GM19043 (cell line): ENCODE data around the gene CD244.
"Not testable (repeated sequence)": the region's sequence is repeated elsewhere in the genome, so short reads cannot be mapped to it uniquely, and the experiment has no call there.

Experiments
- ATAC-seq: cut with Tn5 transposase; IDR thresholded peaks from one replicate; pipeline ENCODE4 v1.9.1; 2021; ENCODE audit warnings: low read depth; ENCODE audit not compliant: unreplicated experiment

CD244 gene, protein sequence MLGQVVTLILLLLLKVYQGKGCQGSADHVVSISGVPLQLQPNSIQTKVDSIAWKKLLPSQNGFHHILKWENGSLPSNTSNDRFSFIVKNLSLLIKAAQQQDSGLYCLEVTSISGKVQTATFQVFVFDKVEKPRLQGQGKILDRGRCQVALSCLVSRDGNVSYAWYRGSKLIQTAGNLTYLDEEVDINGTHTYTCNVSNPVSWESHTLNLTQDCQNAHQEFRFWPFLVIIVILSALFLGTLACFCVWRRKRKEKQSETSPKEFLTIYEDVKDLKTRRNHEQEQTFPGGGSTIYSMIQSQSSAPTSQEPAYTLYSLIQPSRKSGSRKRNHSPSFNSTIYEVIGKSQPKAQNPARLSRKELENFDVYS

DNA sequence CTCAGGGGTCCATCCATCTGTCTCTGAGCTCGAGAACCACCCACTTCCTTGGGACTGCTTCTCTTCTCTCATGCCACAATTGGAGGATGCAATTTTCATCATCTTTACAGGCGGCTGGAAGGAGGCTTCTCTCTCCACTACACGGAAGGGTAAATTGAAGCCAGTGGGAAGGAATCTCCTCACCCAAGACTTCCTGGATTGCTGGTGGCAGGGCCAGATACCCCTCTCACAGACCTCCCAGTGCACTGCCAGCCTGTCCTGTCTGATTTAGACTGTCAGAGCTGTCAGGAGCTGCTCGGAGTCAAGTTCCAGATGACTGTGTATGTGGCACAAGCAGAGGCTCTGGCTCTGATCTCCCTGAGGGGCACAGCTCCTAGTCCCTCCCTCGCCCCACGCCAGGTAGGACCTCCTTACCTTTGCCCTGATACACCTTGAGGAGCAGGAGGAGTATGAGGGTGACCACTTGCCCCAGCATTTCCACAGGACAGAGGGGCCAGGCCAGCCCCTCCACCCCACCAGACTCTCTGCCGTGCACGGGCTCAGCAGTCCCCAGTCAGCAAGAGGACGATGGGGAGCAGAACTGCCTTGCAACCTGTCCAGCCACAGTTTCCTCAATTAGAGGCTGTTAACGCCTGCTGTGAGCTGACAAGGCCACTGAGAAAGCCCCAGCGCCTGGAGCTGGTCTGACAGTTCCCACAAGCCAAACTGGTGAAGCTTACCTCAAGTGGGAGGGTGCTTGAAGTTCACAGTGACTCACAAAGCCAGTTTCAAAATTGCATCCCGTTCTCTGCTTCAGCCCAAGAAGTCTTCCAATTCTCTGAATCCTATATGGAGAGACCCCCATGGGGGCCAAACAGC lies at the start of gene CD244:
TSS of gene CD244 (minus strand) at position 685 of the 858 bp plus-strand sequence. CDS start at position 475, 210 bp downstream.
- ATAC-seq = peak; percentile 81

DNA sequence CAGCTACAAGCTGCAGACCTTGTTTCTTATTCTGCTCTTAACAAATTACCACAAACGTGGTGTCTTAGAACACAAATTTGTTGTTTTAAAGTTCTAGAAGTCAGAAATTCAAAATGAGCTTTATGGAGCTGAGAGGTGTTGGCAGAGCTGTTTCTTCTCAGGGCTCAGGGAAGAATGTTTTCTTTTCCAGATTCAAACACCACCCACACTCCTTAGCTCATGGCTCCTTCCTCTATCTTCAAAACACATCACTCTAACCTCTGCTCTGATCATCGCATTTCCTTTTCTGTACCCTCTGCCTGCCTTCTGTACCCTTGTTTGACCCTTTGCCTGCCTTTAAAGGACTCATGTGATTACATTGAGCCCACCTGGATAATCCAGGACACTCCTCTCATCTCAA lies 49.2 kb upstream of the CD244 start:
- ATAC-seq = no peak

DNA sequence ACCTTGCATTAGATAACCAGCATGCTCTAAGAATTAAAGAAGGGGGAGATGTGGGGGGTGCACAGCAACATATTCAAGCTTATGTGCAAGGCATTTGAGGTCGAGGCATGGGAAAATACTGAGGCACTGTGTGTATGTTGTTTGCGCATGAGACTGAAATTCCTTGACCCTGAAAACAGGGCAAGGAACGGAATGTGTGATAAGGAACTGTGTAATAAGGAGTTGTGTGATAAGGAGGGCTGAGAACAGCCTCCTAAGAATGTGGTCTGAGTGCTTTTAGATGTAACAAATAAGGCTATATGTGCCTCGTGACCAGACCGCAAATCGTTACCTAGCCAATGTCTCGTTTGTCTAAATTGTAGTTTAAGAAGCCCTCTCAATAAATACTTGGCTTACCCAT lies 48.8 kb upstream of the CD244 start:
- ATAC-seq = no peak

GRCh38 chr1:160910170-160910750 lies 47.6 kb upstream of the CD244 start:
- no peak for ATAC-seq

GRCh38 chr1:160907976-160908375 lies 45.3 kb upstream of the CD244 start:
- ATAC-seq = no peak

DNA sequence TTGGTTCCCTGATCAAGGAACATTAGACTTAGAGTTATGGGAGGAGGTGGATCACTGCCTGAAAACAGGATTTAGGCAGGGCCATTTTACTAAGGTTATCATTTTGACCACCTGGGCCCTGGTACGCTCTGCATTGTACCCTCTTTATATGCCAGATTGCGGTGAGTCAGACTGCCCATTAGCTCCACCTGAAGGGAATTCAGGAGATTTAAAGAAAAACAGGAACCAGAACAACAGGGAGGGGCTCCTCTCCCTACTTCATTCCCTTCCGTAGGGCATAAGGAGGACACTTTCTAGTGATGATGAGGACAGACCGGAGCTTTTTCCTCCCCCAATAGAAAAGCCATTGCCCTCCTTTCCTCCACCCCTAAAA lies 42.9 kb upstream of the CD244 start:
- ATAC-seq = no peak

GRCh38 chr1:160904783-160905616 lies 42.3 kb upstream of the CD244 start:
- no peak for ATAC-seq

DNA sequence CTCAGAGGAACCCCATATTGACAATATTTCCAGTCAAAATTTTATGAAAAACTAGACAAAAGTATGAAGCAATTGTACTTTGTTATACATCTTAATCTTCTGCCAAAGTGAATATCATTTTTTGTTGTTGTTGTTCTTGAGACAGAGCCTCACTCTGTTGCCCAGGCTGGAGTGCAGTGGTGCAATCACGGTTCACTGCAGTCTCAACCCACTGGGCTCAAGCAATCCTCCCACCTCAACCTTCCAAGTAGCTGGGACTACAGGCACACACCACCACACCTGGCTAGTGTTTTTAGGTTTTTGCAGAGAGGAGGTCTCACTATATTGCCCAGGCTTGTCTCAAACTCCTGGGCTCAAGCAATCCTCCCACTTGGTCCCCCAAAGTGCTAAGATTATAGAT lies 39.6 kb upstream of the CD244 start:
- not testable (repeated sequence) for ATAC-seq

GRCh38 chr1:160901768-160902167 lies 39.1 kb upstream of the CD244 start:
- no peak for ATAC-seq

- ATAC-seq = not testable (repeated sequence)
Observed at GRCh38 chr1:160900683-160901082, 38.0 kb upstream of the CD244 start.

- not testable (repeated sequence) for ATAC-seq
Observed at GRCh38 chr1:160894368-160895135, 31.9 kb upstream of the CD244 start.

GRCh38 chr1:160891474-160891873 lies 28.8 kb upstream of the CD244 start:
- no peak for ATAC-seq

DNA sequence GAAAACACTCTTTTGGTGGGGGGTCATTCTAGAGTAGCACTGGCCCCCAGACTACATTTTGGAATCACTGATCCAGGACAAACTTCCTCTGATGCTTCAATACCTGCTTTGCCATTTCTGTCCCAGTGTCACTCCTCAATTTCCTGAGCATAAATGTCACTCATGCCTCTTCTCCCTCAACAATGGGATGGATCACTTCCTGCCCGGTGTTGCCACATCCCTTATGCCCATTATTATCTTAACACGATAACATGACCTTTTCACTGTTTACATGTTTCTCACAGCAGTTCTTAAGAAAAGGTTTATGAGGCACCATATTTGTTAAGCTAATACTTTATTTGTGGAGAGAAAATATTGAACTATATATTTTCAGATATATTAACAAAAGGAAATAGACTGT lies 26.2 kb upstream of the CD244 start:
- ATAC-seq = no peak

DNA sequence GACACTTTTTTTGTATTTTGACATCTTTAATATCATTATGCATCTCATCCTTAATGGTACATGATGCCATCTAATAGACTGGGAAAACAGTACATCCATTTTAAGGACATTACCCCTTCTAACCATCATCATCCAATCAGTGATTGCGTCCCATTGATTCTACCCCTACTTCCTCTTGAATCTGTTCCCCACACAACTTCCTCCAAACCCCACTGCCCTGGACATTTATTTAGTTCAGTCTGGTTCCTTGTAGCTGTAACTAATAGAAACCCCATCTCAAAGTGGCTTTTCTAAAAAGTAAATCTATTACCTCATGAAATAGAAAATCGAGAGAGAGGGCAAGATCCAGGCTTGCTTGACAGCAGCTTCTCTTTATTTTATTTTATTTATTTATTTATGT lies 24.4 kb upstream of the CD244 start:
- ATAC-seq = no peak

GRCh38 chr1:160885042-160885441 lies 22.4 kb upstream of the CD244 start, which contains the start of gene ITLN1:
TSS of gene ITLN1 (minus strand) at chr1:160885180. CDS start at chr1:160884877, 303 bp downstream.
- ATAC-seq = no peak

- no peak for ATAC-seq
Observed at GRCh38 chr1:160884579-160884978, 21.9 kb upstream of the CD244 start.

DNA sequence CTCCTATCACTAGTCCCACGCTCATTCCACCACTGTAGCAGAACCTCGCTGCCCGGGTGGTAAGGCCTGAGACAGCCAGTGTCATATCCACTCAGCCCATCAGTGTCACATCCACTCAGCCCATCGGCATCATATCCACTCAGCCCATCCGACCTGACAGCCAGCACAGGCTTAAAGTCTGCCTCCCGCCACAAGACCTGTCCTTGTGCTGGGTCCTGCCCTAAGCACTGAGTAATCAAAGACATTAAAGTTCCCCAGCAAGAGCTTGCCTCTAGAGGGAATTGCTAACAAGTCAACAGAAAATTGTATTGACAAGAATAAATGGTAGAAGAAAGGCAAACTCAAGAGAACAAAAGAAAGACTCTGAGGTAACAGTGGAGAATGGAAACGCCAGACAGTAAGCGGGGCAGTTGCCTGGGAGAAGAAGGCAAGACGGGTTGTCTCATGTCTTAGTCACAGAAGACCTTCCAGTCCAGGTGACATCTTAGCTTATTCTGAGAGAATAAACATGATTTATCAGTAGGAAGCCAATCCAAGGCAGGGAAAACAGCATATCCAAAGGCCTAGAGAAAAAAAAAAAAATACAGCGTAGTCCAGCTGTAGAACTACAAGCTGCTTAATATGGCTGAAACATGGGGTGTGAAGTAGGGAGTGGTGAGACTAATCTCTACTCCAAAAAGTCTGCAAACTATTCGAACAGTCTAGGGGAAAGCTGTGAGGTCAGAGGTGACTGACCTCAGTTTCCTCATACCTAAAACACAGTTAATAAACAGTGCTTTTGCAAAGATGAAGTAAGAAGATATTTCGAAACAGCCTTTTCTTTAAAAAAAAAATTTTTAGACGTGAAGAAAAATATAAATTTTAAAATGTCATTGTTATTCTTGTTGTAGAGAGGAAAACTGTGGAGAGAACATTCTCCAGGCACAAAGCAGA lies 21.2 kb upstream of the CD244 start:
- ATAC-seq = no peak

- no peak for ATAC-seq
Observed at GRCh38 chr1:160882582-160882981, 19.9 kb upstream of the CD244 start.

GRCh38 chr1:160881264-160881663 lies 18.6 kb upstream of the CD244 start:
- not testable (repeated sequence) for ATAC-seq
